HAP-1 (cell line): ENCODE results near the gene TCF7.
A peak's percentile ranks its signal among the peaks of the same experiment; 100 is the strongest.

Experiments
- DNase-seq, 2 experiments: peaks; one replicate each; pipeline ENCODE4 v3.0.0-alpha.2; 2016 to 2020; ENCODE audit warnings: low spot score in 2 of 2
- H3K27me3 ChIP-seq: fragments of 250-450 bp; sonication (Bioruptor Pico); 2 replicates; pipeline ENCODE4 v1.5.1; 2020; ENCODE audit warnings: low read depth, mild to moderate bottlenecking, moderate library complexity
- H3K36me3 ChIP-seq: fragments of 250-450 bp; sonication (Bioruptor Pico); replicated peaks from 2 replicates; pipeline ENCODE4 v1.5.1; 2020; ENCODE audit warnings: mild to moderate bottlenecking
- H3K4me1 ChIP-seq: fragments of 250-450 bp; sonication (Bioruptor Pico); 2 replicates; pipeline ENCODE4 v1.5.1; 2020; ENCODE audit warnings: mild to moderate bottlenecking
- H3K4me3 ChIP-seq: fragments of 250-450 bp; sonication (Bioruptor Pico); 2 replicates; pipeline ENCODE4 v1.5.1; 2020; ENCODE audit warnings: mild to moderate bottlenecking, moderate library complexity
- H3K9me3 ChIP-seq: fragments of 250-450 bp; sonication (Bioruptor Pico); 2 replicates; pipeline ENCODE4 v1.5.1; 2020; ENCODE audit warnings: mild to moderate bottlenecking, moderate library complexity
- in situ Hi-C: fragments of 300-500 bp; cut with MboI; formaldehyde crosslinking; loops from 3 replicates; pipeline ENCODE4 v1.14.3; 2020; ENCODE audit warnings: low sequenced_read_pairs, inconsistent platforms, mixed read lengths

TCF7 gene

GRCh38 chr5:134098690-134099089, 15.8 kb upstream of the TCF7 start:
- DNase-seq: no peak
- no peaks in the 10 kb centered on the region for H3K9me3 ChIP-seq
- in situ Hi-C loops: no loop called here
- no peaks in the 10 kb centered on the region for H3K36me3 ChIP-seq
- no peak overlapping the region for H3K4me3 ChIP-seq
- no peaks in the 10 kb centered on the region for H3K27me3 ChIP-seq
- H3K4me1 ChIP-seq: peaks cover 2% of the 10 kb centered on the region; the same call in 1 of the 2 replicates

GRCh38 chr5:134099288-134099872, 15.1 kb upstream of the TCF7 start:
- H3K4me1 ChIP-seq: peaks cover 2% of the 10 kb centered on the region; the same call in 1 of the 2 replicates
- no peaks in the 10 kb centered on the region for H3K27me3 ChIP-seq
- H3K36me3 ChIP-seq: no peaks in the 10 kb centered on the region
- no peak overlapping the region for H3K4me3 ChIP-seq
- in situ Hi-C loops: no loop called here
- DNase-seq: no peak
- H3K9me3 ChIP-seq: no peaks in the 10 kb centered on the region

- Histone ChIP-seq H3K9me3 (no peaks in the 10 kb centered on the region), H3K36me3 (no peaks in the 10 kb centered on the region), H3K4me1 (peaks cover 2% of the 10 kb centered on the region; the same call in 1 of the 2 replicates), H3K27me3 (no peaks in the 10 kb centered on the region), H3K4me3 (no peak overlapping the region)
- DNase-seq: no peak
- in situ Hi-C loops: no loop called here
Measured at GRCh38 chr5:134099939-134100282, 14.6 kb upstream of the TCF7 start.

- no peak for DNase-seq
- Histone ChIP-seq H3K9me3 (no peaks in the 10 kb centered on the region), H3K4me1 (peaks cover 2% of the 10 kb centered on the region; the same call in 1 of the 2 replicates), H3K36me3 (no peaks in the 10 kb centered on the region), H3K27me3 (no peaks in the 10 kb centered on the region), H3K4me3 (no peak overlapping the region)
- in situ Hi-C loops: no loop called here
Measured at GRCh38 chr5:134100283-134101091, 14.0 kb upstream of the TCF7 start.

- in situ Hi-C loops: no loop called here
- Histone ChIP-seq H3K36me3 (no peaks in the 10 kb centered on the region), H3K9me3 (no peaks in the 10 kb centered on the region), H3K4me1 (peaks cover 2% of the 10 kb centered on the region; the same call in 1 of the 2 replicates), H3K27me3 (no peaks in the 10 kb centered on the region), H3K4me3 (no peak overlapping the region)
- DNase-seq: peak; percentile 42 to 87
Measured at GRCh38 chr5:134101686-134102439, 12.6 kb upstream of the TCF7 start.

- no peaks in the 10 kb centered on the region for H3K27me3 ChIP-seq
- no peaks in the 10 kb centered on the region for H3K36me3 ChIP-seq
- H3K4me1 ChIP-seq: peaks cover 2% of the 10 kb centered on the region; the same call in 1 of the 2 replicates
- no peak for DNase-seq
- in situ Hi-C loops: no loop called here
- no peaks in the 10 kb centered on the region for H3K9me3 ChIP-seq
- H3K4me3 ChIP-seq: no peak overlapping the region
Measured at GRCh38 chr5:134103397-134103796, 11.1 kb upstream of the TCF7 start.

GRCh38 chr5:134103998-134104654, 10.4 kb upstream of the TCF7 start:
- in situ Hi-C loops: no loop called here
- DNase-seq: no peak
- H3K4me3 ChIP-seq: no peak overlapping the region
- no peaks in the 10 kb centered on the region for H3K36me3 ChIP-seq
- no peaks in the 10 kb centered on the region for H3K27me3 ChIP-seq
- H3K9me3 ChIP-seq: no peaks in the 10 kb centered on the region
- peaks cover 2% of the 10 kb centered on the region; the same call in 1 of the 2 replicates for H3K4me1 ChIP-seq

GRCh38 chr5:134106991-134107701, 7.3 kb upstream of the TCF7 start:
- H3K4me3 ChIP-seq: no peak overlapping the region
- H3K4me1 ChIP-seq: no peaks in the 10 kb centered on the region
- H3K27me3 ChIP-seq: no peaks in the 10 kb centered on the region
- DNase-seq: no peak
- H3K36me3 ChIP-seq: no peaks in the 10 kb centered on the region
- no peaks in the 10 kb centered on the region for H3K9me3 ChIP-seq
- in situ Hi-C loops: no loop called here

- Histone ChIP-seq H3K36me3 (no peaks in the 10 kb centered on the region), H3K27me3 (no peaks in the 10 kb centered on the region), H3K9me3 (no peaks in the 10 kb centered on the region), H3K4me3 (no peak overlapping the region), H3K4me1 (no peaks in the 10 kb centered on the region)
- DNase-seq: no peak
- in situ Hi-C loops: no loop called here
Measured at GRCh38 chr5:134107779-134108178, 6.7 kb upstream of the TCF7 start.

- Histone ChIP-seq H3K27me3 (no peaks in the 10 kb centered on the region), H3K4me1 (no peaks in the 10 kb centered on the region), H3K9me3 (no peaks in the 10 kb centered on the region), H3K4me3 (no peak overlapping the region), H3K36me3 (no peaks in the 10 kb centered on the region)
- DNase-seq: no peak
- in situ Hi-C loops: no loop called here
Measured at GRCh38 chr5:134110382-134110781, 4.1 kb upstream of the TCF7 start.

GRCh38 chr5:134111741-134112647, 2.5 kb upstream of the TCF7 start:
- Histone ChIP-seq H3K9me3 (no peaks in the 10 kb centered on the region), H3K4me1 (no peaks in the 10 kb centered on the region), H3K27me3 (no peaks in the 10 kb centered on the region), H3K36me3 (no peaks in the 10 kb centered on the region), H3K4me3 (no peak overlapping the region)
- DNase-seq: no peak
- in situ Hi-C loops: no loop called here

- H3K4me3 ChIP-seq: no peak overlapping the region
- no peaks in the 10 kb centered on the region for H3K36me3 ChIP-seq
- H3K27me3 ChIP-seq: no peaks in the 10 kb centered on the region
- in situ Hi-C loops: no loop called here
- no peaks in the 10 kb centered on the region for H3K4me1 ChIP-seq
- no peaks in the 10 kb centered on the region for H3K9me3 ChIP-seq
- DNase-seq: no peak
Measured at GRCh38 chr5:134112726-134113362, 1.6 kb upstream of the TCF7 start.
